ENCODE data around the gene GRAMD2B.

GRCh38 chr5:126468091-126468490 is 44.9 kb downstream of the GRAMD2B start:
- TF ChIP-seq, protein P1, sequence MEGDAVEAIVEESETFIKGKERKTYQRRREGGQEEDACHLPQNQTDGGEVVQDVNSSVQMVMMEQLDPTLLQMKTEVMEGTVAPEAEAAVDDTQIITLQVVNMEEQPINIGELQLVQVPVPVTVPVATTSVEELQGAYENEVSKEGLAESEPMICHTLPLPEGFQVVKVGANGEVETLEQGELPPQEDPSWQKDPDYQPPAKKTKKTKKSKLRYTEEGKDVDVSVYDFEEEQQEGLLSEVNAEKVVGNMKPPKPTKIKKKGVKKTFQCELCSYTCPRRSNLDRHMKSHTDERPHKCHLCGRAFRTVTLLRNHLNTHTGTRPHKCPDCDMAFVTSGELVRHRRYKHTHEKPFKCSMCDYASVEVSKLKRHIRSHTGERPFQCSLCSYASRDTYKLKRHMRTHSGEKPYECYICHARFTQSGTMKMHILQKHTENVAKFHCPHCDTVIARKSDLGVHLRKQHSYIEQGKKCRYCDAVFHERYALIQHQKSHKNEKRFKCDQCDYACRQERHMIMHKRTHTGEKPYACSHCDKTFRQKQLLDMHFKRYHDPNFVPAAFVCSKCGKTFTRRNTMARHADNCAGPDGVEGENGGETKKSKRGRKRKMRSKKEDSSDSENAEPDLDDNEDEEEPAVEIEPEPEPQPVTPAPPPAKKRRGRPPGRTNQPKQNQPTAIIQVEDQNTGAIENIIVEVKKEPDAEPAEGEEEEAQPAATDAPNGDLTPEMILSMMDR (IDR thresholded peaks at IDR 0.05): no peak
- no peak for TF ChIP-seq POLR2A (IDR thresholded peaks at IDR 0.05)

Data from upper lobe of left lung (tissue), 4 donors.